NCI-H1092 (cell line): Measurements from ENCODE around the gene CCDC50.
A peak's percentile ranks its signal among the peaks of the same experiment; 100 is the strongest.

Source experiments
- DNase-seq: peaks from one replicate; lab custom pipeline; 2025; lab: John Stamatoyannopoulos, UW

Gene CCDC50

GRCh38 chr3:191316876-191317603 lies 12.2 kb upstream of the CCDC50 start:
- DNase-seq: no peak

- no peak for DNase-seq
These were observed 8.9 kb upstream of the CCDC50 start for GRCh38 chr3:191320316-191320715.

GRCh38 chr3:191321019-191321767 lies 8.0 kb upstream of the CCDC50 start:
- no peak for DNase-seq

GRCh38 chr3:191324936-191325335 lies 4.3 kb upstream of the CCDC50 start:
- DNase-seq: no peak

- DNase-seq: no peak
These were observed 1.7 kb upstream of the CCDC50 start for GRCh38 chr3:191327526-191327925.

- no peak for DNase-seq
These were observed 722 bp upstream of the CCDC50 start for GRCh38 chr3:191328383-191328961.

GRCh38 chr3:191329654-191330529 lies 698 bp downstream of the CCDC50 start, which contains the start of gene UTS2B:
TSS of gene UTS2B (minus strand) at chr3:191330526. CDS start at chr3:191282189, 48,337 bp downstream.
- DNase-seq: peak; percentile 40

- DNase-seq: no peak
These were observed 1.4 kb downstream of the CCDC50 start for GRCh38 chr3:191330530-191331048.

GRCh38 chr3:191331388-191331787 lies 2.2 kb downstream of the CCDC50 start:
- no peak for DNase-seq

- DNase-seq: no peak
These were observed 4.2 kb downstream of the CCDC50 start for GRCh38 chr3:191333298-191333880.

GRCh38 chr3:191334346-191334893 lies 5.2 kb downstream of the CCDC50 start:
- DNase-seq: no peak

- DNase-seq: no peak
These were observed 7.6 kb downstream of the CCDC50 start for GRCh38 chr3:191336833-191337232.

- no peak for DNase-seq
These were observed 8.9 kb downstream of the CCDC50 start for GRCh38 chr3:191338177-191338488.

GRCh38 chr3:191339316-191339917 lies 10.2 kb downstream of the CCDC50 start:
- no peak for DNase-seq

GRCh38 chr3:191340351-191340750 lies 11.2 kb downstream of the CCDC50 start:
- no peak for DNase-seq

GRCh38 chr3:191340966-191341365 lies 11.8 kb downstream of the CCDC50 start:
- DNase-seq: no peak

GRCh38 chr3:191342006-191342405 lies 12.8 kb downstream of the CCDC50 start:
- no peak for DNase-seq

GRCh38 chr3:191342411-191342810 lies 13.2 kb downstream of the CCDC50 start:
- no peak for DNase-seq

GRCh38 chr3:191343115-191343514 lies 13.9 kb downstream of the CCDC50 start:
- DNase-seq: no peak

GRCh38 chr3:191343913-191344312 lies 14.7 kb downstream of the CCDC50 start:
- DNase-seq: no peak

GRCh38 chr3:191345334-191345733 lies 16.1 kb downstream of the CCDC50 start:
- DNase-seq: no peak
